HT1080 (cell line): ENCODE data around the gene LBHD2. TPM values are rescaled to one million over a fixed set of nuclear protein-coding genes. Genes with fewer than 3 reads are reported as not detected.

Experiments
- DNase-seq: peaks from one replicate; pipeline ENCODE4 v3.0.0-alpha.2; 2015; ENCODE audit warnings: low read depth
- total RNA-seq: library from RNA; depleted of rRNA; stranded (reverse); fragments of >200 nt; shearing (Covaris generic); gene quantifications from 2 replicates; pipeline ENCODE4 v1.2.3, GENCODE V29; 2014; rRNA removed

Gene LBHD2
- total RNA-seq, 1 experiment from 2014 or later, result not detected

GRCh38 chr14:103130017-103130764 lies 46.2 kb downstream of the LBHD2 start:
- DNase-seq, result no peak

- DNase-seq, result peak; percentile 55
Observed at GRCh38 chr14:103130965-103131364, 47.0 kb downstream of the LBHD2 start.

- DNase-seq, result no peak
Observed at GRCh38 chr14:103131580-103131979, 47.6 kb downstream of the LBHD2 start.

GRCh38 chr14:103132381-103133209 lies 48.6 kb downstream of the LBHD2 start:
- DNase-seq, result no peak

GRCh38 chr14:103133210-103134140 lies 49.5 kb downstream of the LBHD2 start:
- DNase-seq, result no peak

GRCh38 chr14:103134405-103134804 lies 50.4 kb downstream of the LBHD2 start:
- DNase-seq, result no peak

GRCh38 chr14:103134919-103135318 lies 50.9 kb downstream of the LBHD2 start:
- DNase-seq, result no peak

GRCh38 chr14:103135333-103136260 lies 51.6 kb downstream of the LBHD2 start:
- no peak for DNase-seq

- peak; percentile 86 for DNase-seq
Observed at GRCh38 chr14:103136388-103137271, 52.6 kb downstream of the LBHD2 start.

GRCh38 chr14:103137689-103138300 lies 53.8 kb downstream of the LBHD2 start:
- no peak for DNase-seq

GRCh38 chr14:103138301-103139131 lies 54.5 kb downstream of the LBHD2 start:
- no peak for DNase-seq

- no peak for DNase-seq
Observed at GRCh38 chr14:103139132-103140025, 55.4 kb downstream of the LBHD2 start.

Other genes starting within 250 kb of the LBHD2 start
- gene AMN, start 161.5 kb upstream of the LBHD2 start, total RNA-seq, result not detected in 2 replicates
- gene CDC42BPB, start 26.7 kb upstream of the LBHD2 start, total RNA-seq, result 42.1 and 54.3 TPM in 2 replicates
- not detected in 2 replicates for gene EXOC3L4, start 10.5 kb downstream of the LBHD2 start, total RNA-seq
- gene TNFAIP2, start 39.3 kb downstream of the LBHD2 start, total RNA-seq, result 17.6 and 26.1 TPM in 2 replicates